ENCODE results near the gene NPC1L1. TPM values are rescaled to one million over a fixed set of nuclear protein-coding genes. Genes with fewer than 3 reads are reported as not detected.

The NPC1L1 gene
- total RNA-seq, 1 experiment from 2014 or later = 0.15 TPM

DNA sequence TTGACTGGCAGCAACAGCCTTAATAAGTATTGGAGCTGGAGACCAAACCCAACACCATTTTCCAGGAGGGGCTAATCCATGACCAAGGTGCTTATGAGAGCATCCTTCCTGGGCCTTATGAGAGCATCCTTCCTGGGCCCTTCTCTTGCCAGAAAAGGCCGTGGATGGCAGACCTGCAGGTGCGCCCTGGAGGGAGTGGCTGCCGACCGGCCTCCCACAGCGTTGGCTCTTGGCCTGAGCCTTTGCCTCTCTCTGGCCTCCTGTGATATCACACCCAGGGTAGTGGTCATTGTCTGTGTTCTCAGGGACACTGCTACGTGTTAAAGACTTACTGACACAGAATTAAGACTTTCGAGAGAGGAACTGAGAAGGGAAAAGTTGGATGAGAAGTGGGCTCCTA is 28.4 kb downstream of the NPC1L1 start:
- Histone ChIP-seq H3K9ac (ENCODE audit: low read length) (no peak overlapping the region), H2AFZ (ENCODE audit: low read depth, low read length, poor library complexity, severe bottlenecking) (no peak overlapping the region), H4K20me1 (ENCODE audit: insufficient read depth) (no peaks in the 10 kb centered on the region), H3K4me3 (replicated peaks in 1 of 2; ENCODE audit: low read depth in 1 of 2, low read length in 2 of 2) (no peak overlapping the region), H3K9me3 (ENCODE audit: control insufficient read depth in 1 of 2, insufficient read depth in 1 of 2, low read depth in 1 of 2, low read length in 2 of 2) (no peaks in the 10 kb centered on the region), H3K27ac (ENCODE audit: low read depth, low read length) (no peak overlapping the region), H3K9me2 (ENCODE audit: insufficient read depth) (no peaks in the 10 kb centered on the region), H3K4me1 (ENCODE audit: control insufficient read depth in 1 of 2, insufficient read depth in 2 of 2, low read length in 2 of 2) (no peaks in the 10 kb centered on the region), H3K4me2 (ENCODE audit: low read length) (no peak overlapping the region), H3K79me2 (ENCODE audit: insufficient read depth, low read length) (no peaks in the 10 kb centered on the region), H3K36me3 (ENCODE audit: control insufficient read depth in 1 of 2, insufficient read depth in 2 of 2, low read length in 2 of 2) (no peaks in the 10 kb centered on the region), H3K27me3 (ENCODE audit: insufficient read depth, low read length) (no peaks in the 10 kb centered on the region)
- ATAC-seq (no peak), DNase-seq (ENCODE audit: low read depth, low spot score) (no peak)
- TF ChIP-seq YY1 (IDR thresholded peaks at IDR 0.05; ENCODE audit: extremely low read depth, insufficient replicate concordance, low read depth, low read length) (no peak), ELF1 (IDR thresholded peaks at IDR 0.05; ENCODE audit: borderline replicate concordance, low read depth) (no peak), EZH2 (IDR thresholded peaks at IDR 0.05) (no peak), ZNF274 (IDR thresholded peaks at IDR 0.05; ENCODE audit: low read depth, low read length) (no peak), EGR1 (IDR thresholded peaks at IDR 0.05; ENCODE audit: low read depth) (no peak), SRF (IDR thresholded peaks at IDR 0.05; ENCODE audit: low read depth) (no peak), POLR2AphosphoS5 (IDR thresholded peaks at IDR 0.05; ENCODE audit: low read depth, low read length) (no peak), FOSL1 (IDR thresholded peaks at IDR 0.05; ENCODE audit: low read depth) (no peak), EZH2phosphoT487 (IDR thresholded peaks at IDR 0.05; ENCODE audit: borderline replicate concordance) (no peak)
- TF ChIP-seq, protein P1, sequence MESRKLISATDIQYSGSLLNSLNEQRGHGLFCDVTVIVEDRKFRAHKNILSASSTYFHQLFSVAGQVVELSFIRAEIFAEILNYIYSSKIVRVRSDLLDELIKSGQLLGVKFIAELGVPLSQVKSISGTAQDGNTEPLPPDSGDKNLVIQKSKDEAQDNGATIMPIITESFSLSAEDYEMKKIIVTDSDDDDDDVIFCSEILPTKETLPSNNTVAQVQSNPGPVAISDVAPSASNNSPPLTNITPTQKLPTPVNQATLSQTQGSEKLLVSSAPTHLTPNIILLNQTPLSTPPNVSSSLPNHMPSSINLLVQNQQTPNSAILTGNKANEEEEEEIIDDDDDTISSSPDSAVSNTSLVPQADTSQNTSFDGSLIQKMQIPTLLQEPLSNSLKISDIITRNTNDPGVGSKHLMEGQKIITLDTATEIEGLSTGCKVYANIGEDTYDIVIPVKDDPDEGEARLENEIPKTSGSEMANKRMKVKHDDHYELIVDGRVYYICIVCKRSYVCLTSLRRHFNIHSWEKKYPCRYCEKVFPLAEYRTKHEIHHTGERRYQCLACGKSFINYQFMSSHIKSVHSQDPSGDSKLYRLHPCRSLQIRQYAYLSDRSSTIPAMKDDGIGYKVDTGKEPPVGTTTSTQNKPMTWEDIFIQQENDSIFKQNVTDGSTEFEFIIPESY (IDR thresholded peaks at IDR 0.05; ENCODE audit: extremely low read depth, insufficient replicate concordance, low read length) = no peak
- POLR2A ChIA-PET = no interaction called here
- CTCF ChIA-PET = interaction anchor here (1.5 kb wide), 1 partner anchor 22 kb away, joined by 5 read pairs; no protein-coding TSS in a partner anchor
- RAD21 ChIA-PET (ENCODE audit: low non-redundant PET in 1 of 2, low total read pairs in 2 of 2, uncharacterized antibody in 2 of 2, unreplicated experiment in 2 of 2) = no interaction called here
- intact Hi-C loops (cut with micrococcal nuclease) = no loop called here
- no TSS peak for BruUV-seq (replicated peaks)

All from HCT116 (cell line).